Chondrocyte (in vitro differentiated cells): ENCODE measurements around the gene TTLL11. TPM values are rescaled to one million over a fixed set of nuclear protein-coding genes. Genes with fewer than 3 reads are reported as not detected.

ENCODE experiments used
- DNase-seq: peaks from one replicate; pipeline ENCODE4 v3.0.0; 2021; ENCODE audit warnings: mixed read lengths, low spot score
- H3K27ac Mint-ChIP-seq: one replicate; pipeline ENCODE4 v1.8.0; 2021; ENCODE audit warnings: mild to moderate bottlenecking, moderate library complexity, mixed read lengths; ENCODE audit not compliant: unreplicated experiment
- H3K27me3 Mint-ChIP-seq: 2 replicates; pipeline ENCODE4 v1.8.0; 2021; ENCODE audit warnings: low read depth, mixed read lengths
- H3K36me3 Mint-ChIP-seq: 2 replicates; pipeline ENCODE4 v1.8.0; 2021; ENCODE audit warnings: low read depth, mixed read lengths
- H3K4me1 Mint-ChIP-seq: 2 replicates; pipeline ENCODE4 v1.8.0; 2021; ENCODE audit warnings: low read depth, mild to moderate bottlenecking, mixed read lengths
- H3K4me3 Mint-ChIP-seq: one replicate; pipeline ENCODE4 v1.8.0; 2021; ENCODE audit warnings: mild to moderate bottlenecking, moderate library complexity, mixed read lengths; ENCODE audit not compliant: unreplicated experiment
- H3K9me3 Mint-ChIP-seq: 2 replicates; pipeline ENCODE4 v1.8.0; 2021; ENCODE audit warnings: low read depth, mixed read lengths
- CTCF ChIP-seq: fragments of 200-600 bp; sonication (generic); IDR thresholded peaks from 2 replicates; pipeline ENCODE4 v1.5.0; 2021; ENCODE audit warnings: antibody characterized with exemption, mild to moderate bottlenecking, moderate library complexity
- total RNA-seq: library from RNA; stranded (reverse); gene quantifications from 3 replicates; pipeline ENCODE4 v1.2.1, GENCODE V29; 2021

Gene TTLL11
- total RNA-seq, 1 donor from 2014 or later, result 9.1 TPM

GRCh38 chr9:121930956-121931355 lies 162.2 kb downstream of the TTLL11 start:
- no peak for TF ChIP-seq CTCF
- peaks cover 8% of the 10 kb centered on the region for H3K36me3 Mint-ChIP-seq
- no peaks in the 10 kb centered on the region for H3K4me1 Mint-ChIP-seq

GRCh38 chr9:121929893-121930875 lies 162.9 kb downstream of the TTLL11 start:
- Mint-ChIP-seq H3K4me1 (no peaks in the 10 kb centered on the region), H3K27ac (no peak overlapping the region), H3K36me3 (peaks cover 8% of the 10 kb centered on the region), H3K27me3 (no peaks in the 10 kb centered on the region), H3K9me3 (no peaks in the 10 kb centered on the region), H3K4me3 (no peak overlapping the region)
- no peak for DNase-seq
- peak; percentile 43 for TF ChIP-seq CTCF

More at GRCh38 chr9:121930956-121931355, 162.2 kb downstream of the TTLL11 start:
- DNase-seq, result no peak
- Mint-ChIP-seq H3K4me3 (no peak overlapping the region), H3K27me3 (no peaks in the 10 kb centered on the region), H3K27ac (no peak overlapping the region), H3K9me3 (no peaks in the 10 kb centered on the region)

GRCh38 chr9:121927636-121928035 lies 165.5 kb downstream of the TTLL11 start:
- no peak overlapping the region for H3K27ac Mint-ChIP-seq
- H3K36me3 Mint-ChIP-seq, result peaks cover 4% of the 10 kb centered on the region
- H3K27me3 Mint-ChIP-seq, result no peaks in the 10 kb centered on the region
- DNase-seq, result no peak
- TF ChIP-seq CTCF, result no peak
- H3K4me3 Mint-ChIP-seq, result no peak overlapping the region
- no peaks in the 10 kb centered on the region for H3K4me1 Mint-ChIP-seq
- H3K9me3 Mint-ChIP-seq, result no peaks in the 10 kb centered on the region

- Mint-ChIP-seq H3K4me3 (no peak overlapping the region), H3K4me1 (no peaks in the 10 kb centered on the region), H3K36me3 (peaks cover 4% of the 10 kb centered on the region), H3K27me3 (no peaks in the 10 kb centered on the region), H3K9me3 (no peaks in the 10 kb centered on the region), H3K27ac (no peak overlapping the region)
- no peak for DNase-seq
- no peak for TF ChIP-seq CTCF
Measured at GRCh38 chr9:121927081-121927480, 166.0 kb downstream of the TTLL11 start.

- Mint-ChIP-seq H3K4me1 (no peaks in the 10 kb centered on the region), H3K27ac (no peak overlapping the region), H3K9me3 (no peaks in the 10 kb centered on the region), H3K36me3 (peaks cover 4% of the 10 kb centered on the region), H3K4me3 (no peak overlapping the region), H3K27me3 (no peaks in the 10 kb centered on the region)
- TF ChIP-seq CTCF, result no peak
- no peak for DNase-seq
Measured at GRCh38 chr9:121926351-121926801, 166.7 kb downstream of the TTLL11 start.
